ENCODE measurements around the gene TLR2.

GRCh38 chr4:153639833-153640802 is 44.0 kb upstream of the TLR2 start:
- TF ChIP-seq CTCF (conservative IDR thresholded peaks at IDR 0.05) (no peak), ZFX (IDR thresholded peaks at IDR 0.05) (no peak)
